ENCODE data around the gene PTPRG. TPM values are rescaled to one million over a fixed set of nuclear protein-coding genes. Genes with fewer than 3 reads are reported as not detected.

The PTPRG gene
- total RNA-seq, 1 experiment from 2014 or later, result 69.3 TPM

- H3K4me1 ChIP-seq (ENCODE audit: insufficient read depth, low read length), result peaks cover 18% of the 10 kb centered on the region; the same call in 1 of the 2 replicates
- no peak for TF ChIP-seq CTCF (conservative IDR thresholded peaks at IDR 0.05)
- Mint-ChIP-seq H3K27ac (no peak overlapping the region; a peak in 1 of 7 replicates), H3K4me3 (no peak overlapping the region), H3K36me3 (ENCODE audit: insufficient read depth in 1 of 3, low read depth in 3 of 3) (peaks cover 6 to 31% (median 15%) of the 10 kb centered on the region in 3 experiments; a peak in 5 of 7 replicates), H3K9me3 (no peaks in the 10 kb centered on the region), H3K4me1 (peaks cover 47 to 62% of the 10 kb centered on the region in 2 experiments), H3K27me3 (ENCODE audit: low read depth) (no peaks in the 10 kb centered on the region)
- no peak overlapping the region for H4K8ac ChIP-seq (replicated peaks; ENCODE audit: insufficient read length, low read depth, low read length)
- H3K27me3 ChIP-seq (ENCODE audit: insufficient read depth, low read length), result no peaks in the 10 kb centered on the region
- no peak overlapping the region for H4K5ac ChIP-seq (ENCODE audit: insufficient read length, low read depth, low read length)
- no peak for DNase-seq
- no peaks in the 10 kb centered on the region for H3K9me3 ChIP-seq (ENCODE audit: control insufficient read depth, low read depth, low read length)
- H2BK20ac ChIP-seq (ENCODE audit: low read depth, low read length, poor library complexity, severe bottlenecking), result no peak overlapping the region
- H2BK120ac ChIP-seq (ENCODE audit: low read depth, low read length, poor library complexity, severe bottlenecking), result no peak overlapping the region
- H4K91ac ChIP-seq (ENCODE audit: insufficient read length, low read depth, low read length), result no peak overlapping the region
- H3K14ac ChIP-seq (ENCODE audit: insufficient read depth, low read length), result no peak overlapping the region
- H3K4me2 ChIP-seq (ENCODE audit: insufficient read depth, insufficient read length, low read length), result no peak overlapping the region
- no peak overlapping the region for H3K23ac ChIP-seq (ENCODE audit: insufficient read length, low read depth, low read length)
- H3K79me1 ChIP-seq (ENCODE audit: insufficient read depth, low read depth, low read length, poor library complexity, severe bottlenecking), result peaks cover 13% of the 10 kb centered on the region
- H3K79me2 ChIP-seq (ENCODE audit: insufficient read depth, low read length), result peaks cover 72% of the 10 kb centered on the region
- H3K56ac ChIP-seq (ENCODE audit: insufficient read length, low read depth, low read length), result no peak overlapping the region
- no peak overlapping the region for H3K27ac ChIP-seq (ENCODE audit: insufficient read length, low read depth, low read length)
- no peak overlapping the region for H2BK15ac ChIP-seq (ENCODE audit: low read depth, low read length)
- no peak overlapping the region for H3K4ac ChIP-seq (ENCODE audit: low read depth, low read length)
- H3K23me2 ChIP-seq (ENCODE audit: insufficient read length, low read depth, low read length, poor library complexity, severe bottlenecking), result no peaks in the 10 kb centered on the region
- H2BK5ac ChIP-seq (ENCODE audit: insufficient read length, low read length), result no peak overlapping the region
- no peak overlapping the region for H2AK5ac ChIP-seq (ENCODE audit: insufficient read length, low read length)
- H4K20me1 ChIP-seq (ENCODE audit: control insufficient read depth, insufficient read depth, insufficient read length), result no peaks in the 10 kb centered on the region
- no peak overlapping the region for H3T11ph ChIP-seq (ENCODE audit: low read length)
- no peak overlapping the region for H2BK12ac ChIP-seq (ENCODE audit: insufficient read length, low read depth, low read length)
- no peak overlapping the region for H3K9ac ChIP-seq (ENCODE audit: extremely low read depth, insufficient read length, low read length)
- no CpG with 5 or more reads among the region's 4 CpGs for WGBS (ENCODE audit: extremely low coverage, insufficient read length, low lambda C conversion rate)
- H2AFZ ChIP-seq (ENCODE audit: low read length), result no peak overlapping the region
- H3K18ac ChIP-seq (ENCODE audit: insufficient read length, low read depth, low read length), result no peak overlapping the region
These were observed 20.9 kb downstream of the PTPRG start for GRCh38 chr3:61582287-61582686.
